ENCODE results near the gene MYO1F.
"Not testable (repeated sequence)": the region's sequence is repeated elsewhere in the genome, so short reads cannot be mapped to it uniquely, and the experiment has no call there.

MYO1F gene

DNA sequence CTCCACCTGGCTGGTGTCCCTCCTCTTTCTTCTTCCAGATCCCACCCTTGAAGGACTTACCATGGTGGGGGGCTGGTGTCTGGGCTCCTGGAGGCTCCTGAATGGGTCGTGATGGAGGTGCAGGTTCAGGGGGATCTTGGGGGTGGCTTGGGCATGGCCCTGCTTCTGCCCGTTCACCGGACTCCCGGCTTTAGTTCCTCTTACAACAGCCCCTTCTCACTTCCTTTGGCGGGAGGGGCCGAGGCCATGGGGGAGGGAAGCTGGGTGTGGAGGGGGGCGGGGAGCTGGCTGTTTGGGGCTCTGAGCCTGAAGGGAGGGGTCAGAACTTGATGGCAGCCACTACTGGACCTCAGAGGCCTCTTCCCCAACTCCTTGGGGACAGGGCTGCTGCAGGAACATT, at the start of gene MYO1F:
TSS of gene MYO1F (minus strand) at position 196 of the 400 bp plus-strand sequence. CDS start at position 63, 133 bp downstream.
- DNase-seq (ENCODE audit: low read depth in 1 of 2, low spot score in 1 of 2) = no peak

- DNase-seq (ENCODE audit: low read depth in 1 of 2, low spot score in 1 of 2) = no peak
Observed at GRCh38 chr19:8626842-8627241, 49.6 kb upstream of the MYO1F start.

GRCh38 chr19:8622886-8623285, 45.6 kb upstream of the MYO1F start:
- not testable (repeated sequence) for DNase-seq (ENCODE audit: low read depth in 1 of 2, low spot score in 1 of 2)

DNA sequence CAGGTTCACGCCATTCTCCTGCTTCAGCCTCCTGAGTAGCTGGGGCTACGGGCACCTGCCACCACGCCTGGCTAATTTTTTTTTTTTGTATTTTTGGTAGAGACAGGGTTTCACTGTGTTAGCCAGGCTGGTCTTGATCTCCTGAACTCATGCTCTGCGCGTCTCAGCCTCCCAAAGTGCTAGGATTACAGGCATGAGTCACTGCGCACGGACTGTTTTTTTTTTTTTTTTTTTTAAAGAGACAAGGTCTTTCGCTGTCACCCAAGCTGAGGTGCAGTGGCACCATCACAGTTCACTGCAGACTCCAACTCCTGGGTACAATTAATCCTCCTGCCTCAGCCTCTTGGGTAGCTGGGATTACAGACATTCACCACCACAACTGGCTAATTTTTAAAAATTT, 41.5 kb upstream of the MYO1F start:
- DNase-seq (ENCODE audit: low read depth in 1 of 2, low spot score in 1 of 2) = no peak

DNA sequence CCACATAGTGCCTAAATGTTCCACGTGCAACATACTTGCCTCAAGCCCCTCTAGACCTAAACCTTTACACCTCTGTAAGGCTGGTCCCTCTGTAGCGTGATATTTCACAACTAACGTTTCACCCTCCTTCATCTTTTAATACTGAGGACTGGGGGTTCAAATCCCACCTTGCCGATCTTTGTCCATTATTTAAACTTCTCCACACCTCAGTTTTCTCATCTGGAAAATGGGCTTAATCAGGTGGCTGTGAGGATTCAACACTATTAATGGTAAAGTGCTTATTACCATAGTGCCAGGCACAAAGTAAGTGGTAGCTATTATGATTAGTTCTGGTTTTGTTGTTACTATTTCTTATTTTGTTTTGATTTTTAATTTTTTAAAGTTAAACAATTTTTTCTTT, 40.7 kb upstream of the MYO1F start:
- no peak for DNase-seq (ENCODE audit: low read depth in 1 of 2, low spot score in 1 of 2)

DNA sequence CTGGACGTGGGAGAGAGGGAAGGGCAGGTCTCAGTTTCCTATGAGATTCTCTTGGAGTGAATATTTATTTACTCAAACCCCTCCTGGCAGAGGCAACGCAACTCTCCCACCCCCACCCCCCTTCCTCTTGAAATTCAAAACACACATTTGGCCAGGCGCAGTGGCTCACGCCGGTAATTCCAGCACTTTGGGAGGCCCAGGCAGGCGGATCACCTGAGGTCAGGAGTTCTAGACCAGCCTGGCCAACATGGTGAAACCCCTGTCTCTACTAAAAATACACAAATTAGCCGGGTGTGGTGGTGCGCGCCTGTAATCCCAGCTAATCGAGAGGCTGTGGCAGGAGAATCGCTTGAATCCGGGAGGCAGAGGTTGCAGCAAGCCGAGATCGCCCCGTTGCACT, 40.1 kb upstream of the MYO1F start:
- DNase-seq (ENCODE audit: low read depth in 1 of 2, low spot score in 1 of 2) = not testable (repeated sequence)

DNA sequence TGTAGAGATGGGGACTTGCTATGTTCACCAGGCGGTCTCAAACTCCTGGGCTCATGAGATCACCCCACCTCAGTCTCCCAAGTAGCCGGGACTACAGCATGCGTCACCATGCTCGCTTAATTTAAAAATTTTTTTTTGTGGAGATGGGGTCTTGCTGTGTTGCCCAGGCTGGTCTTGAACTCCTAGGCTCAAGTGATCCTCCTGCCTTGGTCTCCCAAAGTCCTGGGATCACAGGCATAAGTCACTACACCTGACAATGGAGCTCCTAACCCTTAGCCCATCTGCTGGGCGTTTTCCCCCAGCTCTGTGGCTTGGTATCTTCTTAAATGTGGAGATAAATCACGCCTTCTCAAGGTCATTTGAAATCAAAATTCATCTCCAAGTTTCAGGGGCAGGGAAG, 39.6 kb upstream of the MYO1F start:
- DNase-seq (ENCODE audit: low read depth in 1 of 2, low spot score in 1 of 2) = no peak

DNA sequence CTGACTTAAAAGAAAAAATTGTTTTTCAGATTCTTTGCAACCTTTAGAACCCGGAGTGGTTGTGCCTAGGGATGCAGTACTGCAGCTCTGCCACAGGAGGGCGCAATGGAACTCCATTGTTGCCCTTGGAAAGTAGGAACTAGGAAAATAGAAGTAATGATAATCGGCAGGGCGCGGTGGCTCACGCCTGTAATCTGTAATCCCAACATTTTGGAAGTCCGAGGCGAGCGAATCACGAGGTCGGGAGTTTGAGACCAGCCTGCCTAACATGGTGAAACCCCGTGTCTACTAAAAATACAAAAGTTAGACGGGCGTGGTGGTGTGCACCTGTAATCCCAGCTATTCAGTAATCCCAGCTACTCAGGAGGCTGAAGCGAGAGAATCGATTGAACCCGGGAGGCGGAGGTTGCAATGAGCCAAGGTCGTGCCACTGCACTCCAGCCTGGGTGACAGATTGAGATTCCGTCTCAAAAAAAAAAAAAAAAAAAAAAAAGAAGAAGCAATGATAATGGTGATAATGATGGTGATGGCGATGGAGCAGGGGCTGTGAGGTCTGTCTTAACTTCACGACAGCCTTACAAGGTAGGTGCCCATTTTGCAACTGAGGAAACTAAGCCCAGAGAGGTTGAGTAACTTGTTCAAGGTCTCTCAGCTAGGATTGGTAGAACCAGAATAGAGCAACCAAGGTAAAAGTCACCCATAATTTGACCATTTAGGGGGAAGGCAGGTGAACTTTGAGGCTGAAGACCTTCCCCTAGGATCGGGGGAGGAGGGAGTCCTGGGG, 38.8 kb upstream of the MYO1F start:
- peak in 1 of 2 donors; percentile 35 for DNase-seq (ENCODE audit: low read depth in 1 of 2, low spot score in 1 of 2)

GRCh38 chr19:8615024-8615423, 37.8 kb upstream of the MYO1F start:
- no peak for DNase-seq (ENCODE audit: low read depth in 1 of 2, low spot score in 1 of 2)

GRCh38 chr19:8614455-8614854, 37.2 kb upstream of the MYO1F start:
- DNase-seq (ENCODE audit: low read depth in 1 of 2, low spot score in 1 of 2) = no peak

DNA sequence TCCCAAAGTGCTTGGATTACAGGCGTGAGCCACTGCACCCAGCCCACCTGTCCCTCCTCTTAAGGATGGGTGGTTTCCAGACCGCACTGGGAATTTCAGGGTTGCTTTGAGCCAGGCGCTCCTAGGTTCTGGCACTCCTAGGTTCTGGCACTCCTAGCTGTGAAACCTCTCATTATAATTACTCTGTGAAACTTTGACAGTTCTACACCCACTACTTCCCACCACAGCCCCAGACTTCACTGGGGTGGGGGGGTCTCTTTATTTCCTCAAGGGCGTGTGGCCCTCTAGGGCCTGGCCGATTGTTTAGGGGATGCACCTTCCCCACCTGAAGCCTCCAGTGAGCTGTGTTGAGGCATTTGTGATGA, 35.5 kb upstream of the MYO1F start:
- no peak for DNase-seq (ENCODE audit: low read depth in 1 of 2, low spot score in 1 of 2)

DNA sequence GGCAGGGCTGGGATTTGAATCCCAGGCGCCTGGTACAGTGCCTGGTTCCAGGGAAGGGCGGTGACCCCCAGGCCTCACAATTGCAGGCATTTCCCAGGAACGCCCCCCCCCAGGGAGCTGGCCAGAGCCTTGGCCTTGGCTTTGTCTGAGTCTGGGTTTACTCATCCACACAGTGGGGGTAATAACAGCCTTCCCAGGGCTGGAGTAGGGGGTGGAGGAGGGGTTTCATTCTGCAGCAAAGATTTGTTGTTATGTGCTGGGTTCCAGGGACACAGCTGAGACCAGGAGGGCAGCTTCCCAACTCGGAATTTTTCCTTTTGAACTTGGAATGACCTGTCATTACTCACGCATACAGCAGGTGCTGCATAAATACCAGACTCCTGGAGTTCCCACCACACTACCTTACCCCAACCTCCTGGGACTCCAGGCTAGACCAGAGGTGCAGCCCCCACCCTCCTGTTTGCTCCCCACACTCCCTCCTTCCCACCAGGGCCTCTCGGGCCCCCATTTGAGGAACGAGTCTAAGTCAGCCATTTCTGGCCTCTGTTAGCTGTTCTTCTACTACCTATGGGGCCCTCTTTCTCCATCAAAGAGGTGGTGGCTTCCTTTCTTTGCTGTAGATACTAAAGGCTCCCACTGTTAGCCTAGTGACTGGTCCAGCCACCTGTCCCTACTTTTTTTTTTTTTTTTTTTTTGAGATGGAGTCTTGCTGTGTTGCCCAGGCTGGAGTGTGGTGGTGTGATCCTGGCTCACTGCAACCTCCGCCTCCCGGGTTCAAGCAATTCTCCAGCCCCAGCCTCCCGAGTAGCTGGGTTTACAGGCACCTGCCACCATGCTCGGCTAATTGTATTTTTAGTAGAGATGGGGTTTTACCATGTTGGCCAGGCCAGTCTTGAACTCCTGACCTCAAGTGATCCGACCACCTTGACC, 34.9 kb upstream of the MYO1F start:
- DNase-seq (ENCODE audit: low read depth in 1 of 2, low spot score in 1 of 2) = no peak

DNA sequence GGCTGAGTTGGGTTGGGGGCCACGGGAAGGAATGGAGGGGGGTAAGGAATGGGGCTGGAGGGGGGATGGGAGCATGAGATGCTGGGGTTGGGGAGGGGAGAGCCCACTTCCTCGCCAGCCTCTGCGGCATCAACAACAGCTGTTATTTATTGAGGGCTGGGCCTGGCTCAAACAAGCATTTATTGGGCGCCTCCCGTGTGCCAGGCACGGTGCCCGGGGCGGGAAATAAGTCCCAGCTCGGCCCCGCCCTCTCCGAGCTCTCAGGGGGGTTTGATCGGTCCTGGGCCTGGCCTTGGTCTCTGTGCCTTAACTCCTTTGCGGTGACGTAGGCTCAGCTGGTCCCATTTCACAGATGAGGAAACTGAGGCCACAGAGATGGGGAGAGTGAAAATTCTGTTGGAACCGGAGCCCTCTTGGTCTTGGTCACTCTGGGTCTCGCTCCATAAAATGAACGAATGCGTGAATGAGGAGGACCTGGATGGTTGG, 34.2 kb upstream of the MYO1F start:
- DNase-seq (ENCODE audit: low read depth in 1 of 2, low spot score in 1 of 2) = no peak

DNA sequence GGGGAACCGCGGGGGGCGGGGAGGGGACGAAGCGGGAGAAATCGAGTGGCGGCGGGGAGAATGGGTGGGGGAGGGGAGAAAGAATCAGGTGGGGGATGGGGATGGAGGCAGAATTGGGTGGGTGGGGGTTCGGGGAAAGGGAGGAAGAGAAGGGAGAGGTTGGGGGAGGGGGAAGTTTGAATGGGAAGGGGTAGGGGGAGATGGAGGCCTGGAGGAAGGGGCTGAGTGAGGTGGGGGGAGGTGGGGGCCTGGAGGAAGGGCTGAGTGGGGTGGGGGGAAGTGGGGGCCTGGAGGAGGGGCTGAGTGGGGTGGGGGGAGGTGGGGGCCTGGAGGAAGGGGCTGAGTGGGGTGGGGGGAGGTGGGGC, 33.7 kb upstream of the MYO1F start:
- DNase-seq (ENCODE audit: low read depth in 1 of 2, low spot score in 1 of 2) = no peak

- DNase-seq (ENCODE audit: low read depth in 1 of 2, low spot score in 1 of 2) = peak; percentile 8 to 18
Observed at GRCh38 chr19:8610041-8610935, 33.0 kb upstream of the MYO1F start, which contains the start of gene ADAMTS10. Gene ADAMTS10, minus strand, starts transcription at chr19:8610715. Its CDS starts 5,005 bp downstream, at chr19:8605710.

GRCh38 chr19:8609279-8610040, 32.2 kb upstream of the MYO1F start:
- DNase-seq (ENCODE audit: low read depth in 1 of 2, low spot score in 1 of 2) = no peak

- no peak for DNase-seq (ENCODE audit: low read depth in 1 of 2, low spot score in 1 of 2)
Observed at GRCh38 chr19:8608941-8609278, 31.7 kb upstream of the MYO1F start.

GRCh38 chr19:8607386-8607785, 30.1 kb upstream of the MYO1F start:
- no peak for DNase-seq (ENCODE audit: low read depth in 1 of 2, low spot score in 1 of 2)

DNA sequence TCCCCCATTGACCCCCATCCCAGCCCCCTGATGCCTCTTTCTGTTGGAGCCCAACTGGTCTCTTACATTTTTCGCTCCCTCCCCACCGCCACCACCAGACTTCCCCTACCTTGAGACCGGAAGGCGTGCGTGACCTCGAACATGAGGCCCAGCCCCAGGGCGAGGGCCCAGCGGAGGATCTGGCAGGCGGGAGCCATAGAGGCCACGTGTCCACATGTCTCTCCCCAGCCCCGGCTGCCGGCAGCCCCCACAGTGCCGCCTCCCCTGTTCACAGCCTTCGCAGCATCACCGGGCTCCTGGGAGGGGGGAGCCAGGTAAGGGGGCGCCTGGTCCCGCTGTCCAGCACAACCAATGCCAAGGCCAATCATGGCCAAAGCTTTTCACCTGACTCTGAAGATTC, 28.3 kb upstream of the MYO1F start:
- no peak for DNase-seq (ENCODE audit: low read depth in 1 of 2, low spot score in 1 of 2)

DNA sequence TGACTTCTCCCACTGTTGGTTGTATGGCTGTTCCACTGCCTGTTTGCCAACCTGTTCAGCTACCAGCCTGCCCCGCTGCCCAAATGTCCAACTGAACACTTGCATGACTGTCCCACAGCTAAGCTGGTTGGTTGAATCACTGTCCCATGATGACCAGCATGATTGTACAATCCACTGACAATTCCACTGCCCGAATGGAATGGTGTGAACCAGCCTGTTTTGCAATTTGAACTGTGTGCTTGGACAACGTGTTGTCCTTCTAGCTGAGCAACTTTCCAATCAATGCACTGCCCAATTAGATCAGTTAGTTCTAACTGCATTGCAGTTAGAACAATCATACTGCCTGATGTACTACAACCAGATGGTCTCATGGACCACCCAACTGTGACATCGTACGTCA, 24.6 kb upstream of the MYO1F start:
- no peak for DNase-seq (ENCODE audit: low read depth in 1 of 2, low spot score in 1 of 2)
